Fibroblast of skin of back (primary cell): ENCODE results near the gene ZDHHC3.
"Not testable (repeated sequence)": the region's sequence is repeated elsewhere in the genome, so short reads cannot be mapped to it uniquely, and the experiment has no call there.

Experiments
- DNase-seq: peaks from one replicate; pipeline ENCODE4 v3.0.0-alpha.2; 2013

ZDHHC3 gene

DNA sequence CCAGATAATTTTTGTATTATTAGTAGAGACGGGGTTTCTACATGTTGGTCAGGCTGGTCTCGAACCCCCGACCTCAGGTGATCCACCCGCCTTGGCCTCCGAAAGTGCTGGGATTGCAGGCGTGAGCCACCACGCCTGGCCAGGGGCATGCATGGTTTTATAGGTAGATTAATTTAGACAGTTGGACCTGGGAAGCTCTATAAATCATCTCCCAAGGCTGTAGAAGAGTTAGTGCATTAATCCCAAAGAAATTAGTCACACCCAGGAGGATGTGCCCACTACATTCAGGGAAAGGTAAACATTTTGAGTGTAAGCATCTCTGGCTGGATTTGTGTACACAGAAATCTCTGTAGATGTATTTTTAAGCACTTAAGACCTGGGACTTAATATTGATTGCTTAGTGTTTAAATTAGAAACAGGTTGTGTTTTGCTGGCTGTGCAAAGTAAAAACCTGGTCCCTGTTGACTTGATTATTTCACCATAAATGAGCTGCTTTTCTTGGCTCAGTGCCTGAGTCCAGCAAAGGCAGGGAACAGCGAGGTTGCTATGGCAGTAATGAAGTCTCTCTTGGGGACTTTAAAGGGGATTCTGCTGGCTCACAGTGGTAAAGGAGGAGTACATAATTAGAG, 19.3 kb upstream of the ZDHHC3 start:
- peak; percentile 70 for DNase-seq

DNA sequence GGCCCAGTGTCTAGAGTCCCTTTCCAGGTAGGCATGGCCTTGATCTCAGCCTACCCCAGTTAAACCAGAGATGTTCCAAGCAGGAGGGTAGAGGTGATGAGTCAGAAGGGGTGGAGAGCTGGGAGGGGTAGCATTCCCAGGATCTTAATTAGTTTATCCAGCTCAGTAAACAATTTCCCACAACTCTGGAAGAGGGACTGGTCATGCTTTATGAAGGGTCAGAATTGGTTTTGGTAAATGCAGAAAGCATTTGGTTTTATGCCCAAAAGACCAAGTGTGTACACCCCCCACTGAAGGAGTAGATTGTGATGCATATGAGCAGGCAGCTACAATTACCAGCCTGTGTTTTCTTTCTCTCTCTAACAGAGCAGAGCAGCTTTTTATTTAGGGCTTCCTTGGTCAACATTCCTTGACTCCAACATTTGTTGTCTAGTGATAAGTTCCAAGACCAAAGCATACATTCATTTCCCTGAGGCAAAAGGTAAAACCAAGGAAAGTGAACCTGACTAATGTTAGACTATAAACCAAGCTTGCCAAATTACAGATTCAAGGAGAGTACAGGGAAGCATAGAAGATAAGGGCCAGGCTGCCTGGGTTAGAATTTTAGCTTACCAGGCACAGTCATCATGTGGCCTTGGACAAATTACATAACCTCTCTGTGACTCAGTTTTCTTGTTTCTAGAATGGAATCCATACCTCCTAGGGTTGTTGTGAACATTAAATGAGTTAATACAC, 17.7 kb upstream of the ZDHHC3 start:
- DNase-seq = peak; percentile 54

DNA sequence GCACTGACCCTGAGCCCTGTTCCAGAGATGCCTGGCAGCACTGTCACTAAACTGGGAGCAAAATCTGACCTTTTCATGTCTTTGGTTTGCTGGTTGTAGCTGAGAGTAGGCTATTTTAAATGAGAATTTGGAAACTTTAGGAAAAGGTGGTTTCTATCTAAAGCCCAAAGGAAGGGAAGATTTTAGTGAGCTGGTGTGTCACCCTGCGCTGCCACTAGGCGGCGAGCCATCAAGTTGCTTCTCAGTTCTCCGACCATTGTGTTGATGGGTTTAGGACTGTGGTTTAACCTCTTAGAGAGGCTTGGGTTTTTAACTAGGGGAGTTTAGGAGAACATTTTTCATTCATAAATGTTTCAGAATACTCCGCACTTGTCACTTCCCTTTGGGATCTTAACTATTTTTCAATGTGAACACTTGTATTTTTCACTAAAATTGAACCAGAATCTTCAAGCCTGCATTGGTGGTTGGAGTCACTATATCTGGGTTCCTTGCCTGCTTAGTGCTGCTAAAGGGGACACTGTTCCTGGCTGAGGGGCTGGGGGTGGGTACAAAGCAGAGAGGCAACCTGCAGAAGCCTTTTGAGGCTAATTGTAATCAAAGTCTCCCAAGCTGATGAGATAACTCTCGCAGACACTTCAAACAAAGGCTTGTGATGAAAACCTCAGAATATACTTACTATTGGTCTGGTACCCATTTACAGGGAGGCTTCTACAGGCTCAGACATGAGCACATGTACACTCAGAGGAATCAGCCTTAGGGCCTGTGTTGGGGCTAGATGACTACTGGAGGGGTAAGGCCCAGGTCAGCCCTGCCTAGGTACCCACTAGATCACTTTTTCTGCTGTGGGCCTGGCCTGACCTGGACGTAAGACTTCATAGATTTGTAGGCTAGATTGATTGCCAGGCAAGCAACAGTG, 16.8 kb upstream of the ZDHHC3 start:
- peak; percentile 17 for DNase-seq

GRCh38 chr3:44991326-44991725, 15.4 kb upstream of the ZDHHC3 start:
- DNase-seq = no peak

DNA sequence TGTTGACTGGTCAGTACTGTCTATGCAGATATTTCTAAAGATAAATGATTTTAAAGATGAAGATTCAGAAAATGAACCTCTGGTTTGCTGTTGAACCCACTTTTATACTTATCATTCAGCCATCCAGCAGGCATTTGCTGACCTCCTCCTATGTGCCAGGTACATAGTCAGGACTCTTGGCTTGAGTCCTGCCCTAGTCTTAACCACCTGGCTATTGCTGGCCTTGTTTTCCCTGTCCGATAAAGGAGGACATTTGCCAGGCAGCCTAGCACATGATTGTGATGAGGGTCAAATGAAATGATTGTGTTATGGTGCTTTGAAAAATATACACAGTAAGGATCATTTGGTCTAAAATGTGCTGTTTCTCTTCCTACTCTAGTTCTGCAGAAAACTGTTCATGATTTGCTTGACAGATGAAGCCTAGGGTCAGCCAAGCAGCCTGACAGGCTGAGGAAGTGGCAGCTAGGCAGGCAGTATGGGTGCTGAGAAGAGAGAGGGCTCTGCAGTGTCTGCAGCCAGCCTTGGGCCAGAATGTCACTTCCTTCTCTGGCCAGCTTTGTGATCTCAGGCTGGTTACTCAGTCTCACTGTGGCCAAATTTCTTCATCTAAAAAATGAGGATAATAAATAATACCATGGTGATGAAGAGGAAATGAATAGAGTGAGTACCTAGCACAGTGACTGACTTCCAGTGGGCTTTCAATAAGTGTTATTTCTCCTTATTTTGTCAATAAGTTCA, 13.8 kb upstream of the ZDHHC3 start:
- DNase-seq = no peak

GRCh38 chr3:44989141-44989540, 13.2 kb upstream of the ZDHHC3 start:
- DNase-seq = no peak

DNA sequence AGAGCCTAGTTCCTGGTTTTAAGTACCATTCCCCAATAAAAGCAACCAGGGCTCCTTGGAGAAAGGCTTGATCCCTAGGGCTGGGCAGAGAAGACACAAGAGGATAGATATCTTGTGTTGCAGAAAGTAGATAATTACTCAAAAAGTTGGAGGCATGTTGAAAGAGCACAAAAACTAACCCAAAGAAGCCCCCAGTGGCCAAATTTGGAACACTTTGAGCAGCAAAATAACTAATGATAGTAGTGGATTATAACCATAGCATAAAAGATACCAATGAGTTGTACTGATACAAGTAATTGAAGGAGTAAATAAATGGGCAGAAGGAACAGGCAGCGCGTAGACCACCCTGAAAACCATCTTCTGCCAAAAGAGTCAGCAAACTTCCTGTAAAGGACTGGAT, 12.1 kb upstream of the ZDHHC3 start:
- DNase-seq = peak; percentile 10

DNA sequence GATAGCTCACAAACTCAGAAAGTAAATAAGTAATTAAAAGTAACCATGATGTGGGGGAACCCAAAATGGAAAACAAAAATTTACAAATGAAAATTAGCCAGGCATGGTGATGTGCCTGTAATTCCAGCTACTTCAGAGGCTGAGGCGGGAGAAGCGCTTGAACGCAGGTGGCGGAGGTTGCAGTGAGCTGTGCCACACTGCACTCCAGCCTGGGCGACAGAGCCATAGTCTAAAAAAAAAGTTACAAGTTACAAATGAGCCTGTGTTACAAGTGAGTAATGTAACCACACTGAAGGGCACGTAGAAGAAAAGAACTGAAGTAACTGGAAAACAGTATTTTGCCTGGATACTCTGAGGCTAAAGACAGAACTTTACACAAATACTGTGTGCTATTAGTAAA, 11.4 kb upstream of the ZDHHC3 start:
- DNase-seq = no peak

- not testable (repeated sequence) for DNase-seq
Measured at GRCh38 chr3:44986330-44986729, 10.4 kb upstream of the ZDHHC3 start.

- DNase-seq = no peak
Measured at GRCh38 chr3:44984335-44984734, 8.4 kb upstream of the ZDHHC3 start.

DNA sequence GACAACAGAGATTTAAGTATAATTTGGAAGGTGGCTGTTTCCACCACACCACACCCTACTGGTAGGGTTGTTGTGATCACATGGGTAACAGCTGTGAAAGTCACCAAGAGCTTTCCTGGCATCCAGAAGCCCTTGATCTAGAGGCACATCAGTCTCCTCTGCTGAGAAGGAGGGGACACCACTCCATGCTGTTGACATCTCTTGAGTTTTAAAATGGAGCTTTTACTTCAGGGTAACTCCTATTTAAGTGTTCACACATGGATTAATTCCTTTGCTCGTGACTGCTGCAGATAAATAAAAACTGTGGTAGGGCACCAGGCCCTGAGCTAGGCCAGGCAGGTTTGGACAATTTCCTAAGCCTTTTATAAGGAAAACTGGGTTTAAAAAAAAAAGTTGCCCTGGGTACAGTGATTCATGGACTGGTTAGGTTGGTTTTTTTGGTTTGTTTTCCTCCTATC, 7.5 kb upstream of the ZDHHC3 start:
- no peak for DNase-seq

GRCh38 chr3:44982817-44983216, 6.8 kb upstream of the ZDHHC3 start:
- DNase-seq = no peak

DNA sequence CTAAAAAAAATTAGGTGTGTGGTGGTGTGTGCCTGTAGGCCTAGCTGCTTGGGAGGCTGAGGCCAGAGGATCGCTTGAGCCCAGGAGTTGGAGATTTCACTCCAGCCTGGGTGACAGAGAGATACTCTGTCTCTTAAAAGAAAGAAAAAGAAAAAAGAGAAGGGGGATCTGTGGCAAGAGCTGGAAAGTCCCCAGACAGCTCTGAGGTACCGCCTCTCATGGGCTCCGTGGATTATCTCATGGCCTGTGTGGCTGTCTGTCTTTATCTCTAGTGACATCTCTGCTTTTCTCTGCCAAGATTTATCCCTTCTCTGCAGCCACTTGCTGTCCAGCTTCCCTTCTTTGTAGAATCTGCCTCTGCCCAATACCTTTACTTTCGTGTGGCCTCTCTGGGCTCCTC, 5.8 kb upstream of the ZDHHC3 start:
- DNase-seq = no peak

DNA sequence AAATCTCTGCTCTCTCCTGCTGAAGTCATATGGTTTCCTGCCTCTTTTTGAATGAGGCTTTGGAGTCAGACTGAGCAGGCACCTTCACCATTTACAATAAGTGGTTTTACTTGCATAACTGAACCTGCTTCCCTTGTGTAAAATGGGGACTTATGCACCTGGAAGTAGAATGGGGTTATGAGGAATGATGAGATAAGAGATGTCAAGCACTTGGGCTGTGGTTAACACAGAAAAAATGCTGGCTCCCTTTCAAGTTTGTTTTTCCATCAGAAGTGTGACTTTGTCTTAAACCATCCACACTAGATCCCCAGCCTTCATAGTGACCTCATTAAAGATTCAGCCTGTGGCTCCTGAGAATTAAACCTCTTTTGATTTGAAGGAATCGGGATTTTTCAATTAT, 5.2 kb upstream of the ZDHHC3 start:
- DNase-seq = peak; percentile 28

DNA sequence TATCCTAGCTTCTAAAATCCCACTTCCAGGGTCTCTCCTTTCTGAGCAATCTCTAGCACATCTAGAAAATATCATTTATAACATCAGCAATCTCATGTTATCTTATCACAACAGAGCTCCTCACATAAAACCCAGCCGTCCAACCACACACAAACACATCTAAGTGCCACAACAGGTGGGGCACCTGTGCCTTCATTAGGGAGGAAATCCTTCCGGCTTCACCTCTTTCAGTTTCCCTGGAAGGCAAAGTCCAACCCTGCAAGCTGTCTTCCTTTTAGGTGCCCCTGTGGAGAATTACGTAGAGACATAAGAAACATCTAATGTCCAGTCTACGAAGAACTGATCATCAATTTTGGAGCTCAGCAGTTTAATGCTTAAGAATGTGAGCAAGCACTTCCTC, 1.6 kb downstream of the ZDHHC3 start:
- no peak for DNase-seq

- no peak for DNase-seq
Measured at GRCh38 chr3:44970926-44971490, 5.0 kb downstream of the ZDHHC3 start.

- no peak for DNase-seq
Measured at GRCh38 chr3:44969828-44970179, 6.2 kb downstream of the ZDHHC3 start.

DNA sequence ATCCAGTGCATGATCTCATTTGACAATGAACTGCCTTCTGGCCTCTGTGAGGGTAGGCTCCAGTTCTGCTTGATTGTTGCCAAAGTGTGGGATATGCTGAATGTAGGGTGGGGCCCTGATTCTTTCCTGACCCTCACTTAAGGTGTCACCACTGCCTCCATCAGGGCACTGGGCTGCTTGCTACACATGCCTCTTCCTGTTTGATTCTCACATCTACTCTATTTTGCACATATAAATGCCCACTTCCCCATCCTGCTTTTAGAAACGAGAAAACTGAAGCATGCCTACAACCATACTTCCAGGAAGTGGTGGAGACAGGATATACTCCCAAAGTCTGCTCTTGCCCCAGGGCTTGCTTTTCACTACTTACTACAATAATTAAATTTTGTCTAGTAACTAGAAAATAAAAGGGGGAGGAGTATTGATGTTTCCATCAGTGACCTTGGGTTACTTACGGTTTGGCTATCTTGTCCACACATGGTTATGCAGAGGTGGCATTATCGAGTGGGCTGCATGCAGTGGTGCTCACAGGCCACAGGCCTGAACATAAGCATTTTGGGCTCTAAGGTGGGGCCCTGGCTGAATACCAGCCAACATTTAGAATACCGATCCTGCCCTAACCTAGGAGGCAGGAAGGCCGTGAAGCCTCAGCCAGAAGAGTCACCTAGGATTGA, 6.7 kb downstream of the ZDHHC3 start:
- no peak for DNase-seq

GRCh38 chr3:44968447-44968858, 7.5 kb downstream of the ZDHHC3 start:
- DNase-seq = no peak

- no peak for DNase-seq
Measured at GRCh38 chr3:44966795-44967278, 9.1 kb downstream of the ZDHHC3 start.

DNA sequence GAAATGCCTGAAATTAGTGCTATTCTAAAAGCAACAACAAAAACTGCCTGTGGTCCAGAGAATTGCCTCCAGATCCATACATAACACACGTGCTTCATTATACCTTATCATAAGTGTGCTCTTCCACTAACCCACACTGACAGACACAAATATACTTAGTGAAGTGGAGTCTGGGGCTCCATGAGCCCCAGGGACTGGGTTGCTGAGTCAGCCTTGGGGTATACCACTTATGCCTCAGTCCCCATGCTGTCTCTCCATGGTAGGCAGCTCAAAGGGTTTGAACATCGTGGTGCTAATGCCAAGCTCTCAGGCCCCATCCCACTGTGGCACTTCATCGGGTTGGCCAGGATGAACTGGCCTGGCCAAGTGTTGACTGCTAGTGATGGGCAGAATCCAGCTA, 10.8 kb downstream of the ZDHHC3 start:
- no peak for DNase-seq
